IPS-NIHi7 (cell line): ENCODE results near the gene KDM3B.

Experiments
- DNase-seq: peaks from one replicate; pipeline ENCODE4 v3.0.0; 2012; ENCODE audit warnings: mixed read lengths; ENCODE audit errors: extremely low spot score

The KDM3B gene

DNA sequence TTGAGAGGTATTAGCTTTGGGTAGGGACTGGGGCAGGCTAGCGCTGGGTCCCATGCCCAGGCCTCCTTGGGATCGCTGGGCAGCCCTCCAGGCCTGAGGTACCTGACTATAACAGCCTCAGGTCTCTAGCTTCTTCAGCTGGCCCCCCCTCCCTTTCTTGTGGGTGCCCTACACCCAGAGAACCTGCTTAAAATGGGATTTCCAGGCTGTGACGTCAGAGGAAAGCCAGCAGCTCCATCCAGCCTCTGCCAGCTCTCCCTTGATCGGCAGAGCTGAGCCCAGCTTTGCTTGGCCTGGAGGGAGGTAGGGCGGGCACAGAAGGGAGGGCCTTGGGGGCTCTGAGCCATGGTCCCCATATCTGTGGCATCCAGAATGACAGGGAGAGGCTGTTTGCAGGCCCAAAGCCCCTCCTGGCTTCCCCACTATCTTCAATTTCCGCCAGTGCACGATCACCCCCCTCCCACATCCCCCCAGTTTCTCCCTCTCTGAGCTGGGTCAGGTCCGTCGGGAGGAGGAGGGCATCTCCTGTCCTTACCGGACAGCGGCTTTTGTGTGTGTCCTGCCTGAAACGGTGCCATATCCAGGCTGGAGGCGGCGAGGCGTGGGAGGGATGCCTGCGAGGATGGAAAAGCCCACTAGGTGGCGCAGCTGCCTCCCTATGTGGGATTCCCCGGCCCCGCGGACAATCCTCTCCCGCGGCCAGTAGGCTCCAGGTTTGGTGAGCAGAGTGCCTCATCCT lies 97.2 kb downstream of the KDM3B start:
- DNase-seq = peak; percentile 97

DNA sequence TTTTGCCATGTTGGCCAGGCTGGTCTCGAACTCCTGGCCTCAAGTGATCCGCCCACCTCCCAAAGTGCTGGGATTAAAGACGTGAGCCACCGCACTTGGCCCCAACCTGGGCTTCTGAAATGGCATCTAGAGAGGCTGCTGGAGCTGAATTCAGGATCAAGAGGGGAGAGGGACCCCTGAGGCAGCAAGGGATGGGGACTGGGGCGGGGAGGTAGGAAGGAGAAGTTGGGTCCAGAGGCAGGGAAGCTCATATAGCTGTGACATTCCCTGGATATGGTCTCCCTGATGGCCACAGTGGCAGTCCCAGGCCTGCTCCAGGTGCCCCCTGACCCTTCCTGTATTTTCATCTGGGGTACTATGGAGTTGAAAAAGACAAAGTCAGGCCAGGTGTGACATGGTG lies 98.5 kb downstream of the KDM3B start:
- no peak for DNase-seq

DNA sequence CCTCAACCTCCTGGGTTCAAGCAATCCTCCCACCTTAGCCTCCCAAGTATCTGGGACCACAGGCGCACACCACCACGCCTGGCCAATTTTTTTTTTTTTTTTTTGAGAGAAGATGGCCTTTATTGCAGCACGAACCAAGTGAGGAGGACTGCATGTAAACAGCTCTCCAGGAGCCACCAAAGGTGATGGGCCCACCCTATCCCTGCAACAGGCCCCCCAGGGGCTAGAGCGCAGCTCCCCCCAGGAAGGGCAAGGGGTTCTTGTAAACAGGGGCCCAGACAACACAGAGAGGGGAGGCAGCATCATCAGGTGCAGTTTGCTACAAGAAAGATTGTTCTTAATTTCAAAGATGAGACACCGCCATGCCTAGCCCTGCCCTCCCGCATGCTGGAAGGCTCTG lies 100.2 kb downstream of the KDM3B start:
- DNase-seq = no peak

DNA sequence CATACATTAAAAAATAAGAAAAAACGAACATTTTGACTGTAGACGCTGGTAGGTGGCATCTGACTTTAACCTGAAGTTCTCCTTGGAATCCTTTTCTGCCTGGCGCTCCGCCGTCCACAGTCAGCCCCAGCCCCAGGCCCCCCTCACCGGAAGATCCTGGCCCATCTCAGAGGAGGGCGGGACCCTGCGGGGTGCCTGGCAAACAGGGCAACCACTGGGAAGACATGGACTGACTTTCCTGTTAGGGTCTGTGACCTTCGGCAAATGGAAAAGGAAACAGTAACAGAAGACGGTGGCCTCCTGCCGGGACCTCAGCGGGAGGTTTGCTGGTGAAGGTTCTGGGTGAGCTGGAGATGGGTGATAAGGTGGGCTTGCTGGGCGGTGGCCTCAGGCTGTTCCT lies 101.1 kb downstream of the KDM3B start:
- DNase-seq = no peak

DNA sequence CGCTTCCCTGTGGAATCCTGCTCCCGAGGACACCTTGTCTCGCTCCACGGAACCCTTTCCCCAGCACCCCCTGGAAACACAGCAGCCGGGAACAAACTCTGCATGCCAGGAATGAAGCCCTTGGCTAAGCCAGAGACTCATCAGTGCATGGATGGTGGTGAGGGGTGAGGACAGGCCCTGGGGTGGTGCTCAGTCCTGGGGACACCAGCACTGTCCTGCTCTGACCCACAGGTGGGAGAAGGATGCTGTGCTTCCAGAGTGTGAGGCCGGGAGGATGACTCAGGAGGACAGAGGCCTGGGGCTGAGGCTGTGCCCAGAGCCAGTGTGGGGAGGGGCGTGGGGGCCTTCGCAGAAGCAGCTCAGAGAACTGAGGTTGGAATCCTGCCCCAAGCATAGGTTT lies 101.6 kb downstream of the KDM3B start:
- no peak for DNase-seq

DNA sequence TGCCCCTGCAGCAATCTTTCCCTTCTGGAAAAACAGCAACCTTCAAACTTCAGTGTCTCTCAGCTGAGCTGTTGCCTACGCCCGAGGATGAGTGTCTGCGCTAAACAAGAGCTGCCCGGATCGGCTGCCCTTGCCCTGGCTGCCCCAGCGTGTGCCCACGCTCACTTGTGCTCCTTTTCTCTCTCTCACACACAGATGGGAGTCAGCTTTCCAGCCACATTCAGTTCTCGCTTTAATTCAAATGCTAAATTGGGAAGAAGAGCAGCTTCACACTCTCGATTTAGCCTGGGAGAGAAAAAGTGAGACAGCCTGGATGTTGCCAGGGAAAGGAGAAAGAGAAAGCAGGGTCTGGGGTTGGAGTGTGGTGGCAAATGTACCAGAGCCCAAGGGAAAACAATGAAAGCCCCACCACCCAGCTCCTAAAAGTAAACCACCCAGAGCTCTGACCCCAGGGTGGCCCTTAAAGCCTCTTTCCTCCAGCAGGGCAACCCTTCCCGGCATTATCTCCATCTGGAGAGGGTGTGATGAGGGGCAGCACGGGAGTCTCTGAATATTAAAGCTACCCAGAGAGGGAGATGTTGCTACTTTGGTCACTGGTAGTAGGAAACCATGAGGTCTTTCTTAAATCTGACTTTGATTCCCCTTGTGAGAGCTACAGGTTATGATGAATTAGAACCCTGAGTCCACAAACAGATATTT lies 102.9 kb downstream of the KDM3B start:
- DNase-seq = no peak

DNA sequence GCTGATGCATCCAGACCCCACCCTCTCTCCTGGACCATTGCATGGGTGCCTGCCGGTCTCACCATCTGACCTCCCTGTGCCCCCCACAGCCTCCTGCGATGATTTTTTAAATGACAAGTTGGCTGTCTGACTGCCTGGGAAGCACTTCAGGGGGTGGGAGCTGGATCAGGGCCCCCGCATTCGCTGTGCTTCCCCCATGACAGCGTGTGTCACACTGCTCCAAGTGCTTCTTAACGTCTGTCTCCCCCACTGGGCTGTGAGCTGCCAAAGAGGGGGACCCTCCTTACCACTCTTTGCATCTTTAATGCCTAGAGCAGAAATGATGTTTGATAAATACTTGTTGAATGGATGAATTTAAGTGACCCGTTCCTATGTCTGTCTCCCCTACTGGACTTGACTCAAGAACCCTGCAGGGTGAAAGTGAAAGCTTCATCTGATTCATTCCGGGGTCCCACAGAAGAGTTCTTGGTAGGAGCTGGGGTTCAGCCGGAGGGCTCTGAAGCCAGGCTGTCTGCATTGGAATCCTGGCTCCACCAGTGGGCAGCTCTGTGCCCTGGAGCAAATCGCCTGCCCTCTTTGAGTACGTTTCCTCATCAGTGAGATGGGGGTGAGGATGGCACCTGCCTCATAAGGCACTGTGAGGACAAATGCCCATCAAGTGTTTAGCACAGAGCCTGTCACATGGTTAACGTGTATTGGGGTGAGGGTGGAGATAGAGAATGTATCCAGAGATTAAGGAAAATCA lies 105.2 kb downstream of the KDM3B start:
- DNase-seq = no peak

DNA sequence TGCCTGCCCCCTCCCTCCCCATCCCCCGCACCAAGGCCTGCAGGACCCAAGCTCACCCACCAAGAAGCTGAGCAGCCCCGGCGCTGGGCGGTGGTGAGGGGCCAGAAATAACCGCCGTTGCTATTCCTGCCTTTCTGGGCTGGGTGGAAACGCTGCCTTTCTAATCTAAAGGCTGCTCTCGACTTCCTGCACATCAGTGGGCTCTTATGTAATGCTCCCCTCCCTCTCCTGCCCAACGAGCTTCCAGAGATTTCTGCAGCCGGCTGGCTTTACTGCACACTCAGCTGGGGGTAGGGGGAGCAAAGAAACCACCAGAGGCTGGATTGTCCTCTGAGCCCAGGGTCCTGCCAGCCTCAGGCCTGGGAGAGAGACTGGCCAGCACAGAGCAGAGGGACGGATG lies 105.9 kb downstream of the KDM3B start:
- DNase-seq = no peak

DNA sequence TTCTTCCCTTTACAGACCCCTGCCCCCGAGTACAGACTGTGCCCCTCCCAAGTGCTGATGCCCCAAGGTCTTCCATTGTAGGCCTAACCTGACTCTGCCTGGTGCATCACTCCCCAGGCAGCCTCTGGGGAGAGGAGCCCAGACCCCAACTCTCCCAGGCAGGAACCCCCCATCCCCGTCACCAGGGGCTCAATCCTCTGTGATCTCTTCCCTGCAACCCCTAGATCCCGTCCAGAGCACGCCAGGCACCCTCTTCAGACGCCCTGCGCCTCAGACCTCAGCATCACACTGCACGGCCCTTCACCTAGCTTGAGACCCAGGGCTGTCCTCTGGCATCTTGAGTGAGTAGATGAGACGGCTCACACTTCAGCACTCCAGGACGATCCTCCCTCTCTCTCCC lies 106.4 kb downstream of the KDM3B start:
- DNase-seq = no peak

DNA sequence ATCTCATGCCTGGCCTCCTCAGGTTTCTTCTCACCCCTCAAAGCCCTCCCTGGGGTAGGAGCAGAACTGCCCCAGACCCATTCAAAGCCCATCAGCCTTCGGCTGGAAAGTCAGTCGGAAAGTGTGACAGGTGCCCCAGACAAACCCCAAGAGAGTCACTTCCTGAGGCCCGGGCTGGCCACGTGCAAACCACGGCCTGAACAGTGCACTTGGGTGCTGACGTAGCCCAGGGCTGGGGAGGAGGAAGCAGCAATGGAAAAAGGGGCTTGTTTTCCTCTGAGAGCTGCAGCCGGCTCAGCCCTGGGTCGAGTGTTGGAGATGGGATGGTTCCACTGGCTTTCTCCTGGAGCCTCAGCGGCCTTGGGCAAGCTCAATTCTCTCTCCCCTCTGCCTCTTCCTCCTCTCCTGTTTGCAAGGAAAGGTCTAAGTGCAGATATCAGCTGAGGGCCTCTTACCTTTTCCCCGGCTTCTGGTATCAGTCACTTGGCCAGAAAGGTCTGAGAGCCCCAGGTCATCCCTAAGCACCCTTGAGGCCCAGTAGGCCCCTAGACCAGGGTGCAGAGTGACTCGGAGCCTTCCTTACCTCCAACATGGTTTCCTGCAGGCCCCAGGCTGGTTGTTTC lies 106.9 kb downstream of the KDM3B start:
- DNase-seq = no peak

DNA sequence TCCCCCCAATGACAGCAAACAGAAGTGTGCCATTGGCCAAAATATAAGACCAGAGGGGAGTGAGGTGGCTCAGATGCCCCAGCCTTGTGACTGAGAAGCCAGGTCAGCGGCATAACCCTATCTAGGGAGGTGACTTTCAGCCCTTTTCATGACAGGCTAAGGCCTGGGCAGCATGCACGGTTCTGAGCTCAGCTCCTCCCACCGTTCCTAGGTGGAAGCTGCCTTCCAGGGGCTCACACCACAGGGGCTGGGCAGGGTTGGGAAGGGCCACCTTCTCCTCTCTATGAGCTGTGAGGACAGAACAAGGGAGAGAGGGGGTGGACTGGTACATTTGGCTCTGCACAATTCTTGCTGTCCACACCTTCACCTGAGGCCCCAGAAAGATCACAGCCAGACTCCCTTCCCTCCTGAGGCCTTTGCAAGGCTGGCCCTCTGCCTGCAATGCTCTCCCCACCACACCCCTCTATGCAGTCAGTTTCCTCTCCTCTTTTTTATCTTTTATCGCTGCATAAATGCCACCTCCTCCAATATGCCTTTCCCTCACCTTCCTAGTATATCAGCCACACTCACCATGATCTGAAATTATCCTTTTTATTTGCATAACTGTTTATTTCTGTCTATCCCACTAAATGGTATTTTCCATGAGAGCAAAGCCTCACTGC lies 107.7 kb downstream of the KDM3B start:
- DNase-seq = no peak

DNA sequence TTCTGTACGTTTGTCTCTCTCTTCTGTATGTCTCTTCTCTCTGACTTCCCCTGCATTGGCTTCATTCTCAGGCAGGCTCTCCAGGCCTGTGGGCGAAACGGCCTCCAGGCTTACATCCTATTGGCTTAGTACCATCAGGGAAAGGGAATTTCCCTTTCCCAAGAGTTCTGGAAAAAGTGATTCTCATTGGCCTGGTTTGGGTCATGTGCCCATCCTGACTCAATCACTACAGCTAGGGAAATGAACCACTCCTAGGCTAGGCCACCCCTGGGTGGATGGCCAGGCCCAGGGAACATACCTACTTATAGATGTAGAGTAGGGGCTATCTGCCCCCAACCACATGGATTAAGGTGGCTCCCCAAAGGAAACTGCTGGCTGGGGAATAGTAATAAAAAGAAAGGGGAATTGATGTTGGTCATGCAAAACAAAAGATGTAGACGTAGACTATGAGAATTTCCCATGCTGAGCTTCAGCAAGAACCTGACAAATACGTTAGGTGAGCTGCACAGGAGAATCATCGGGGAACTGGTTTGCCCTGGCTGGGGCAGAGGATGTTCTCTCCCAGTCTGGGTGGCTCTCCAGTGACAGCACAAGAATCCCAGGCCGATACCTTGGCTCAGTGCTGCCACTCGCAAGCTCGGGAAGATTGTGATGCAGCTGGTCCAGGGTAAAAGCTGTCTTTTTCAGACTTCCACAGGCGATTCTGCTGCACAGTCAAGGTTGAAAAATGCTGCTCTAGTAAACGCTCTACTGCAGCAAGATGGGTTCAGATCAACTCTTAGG lies 109.0 kb downstream of the KDM3B start:
- DNase-seq = no peak

DNA sequence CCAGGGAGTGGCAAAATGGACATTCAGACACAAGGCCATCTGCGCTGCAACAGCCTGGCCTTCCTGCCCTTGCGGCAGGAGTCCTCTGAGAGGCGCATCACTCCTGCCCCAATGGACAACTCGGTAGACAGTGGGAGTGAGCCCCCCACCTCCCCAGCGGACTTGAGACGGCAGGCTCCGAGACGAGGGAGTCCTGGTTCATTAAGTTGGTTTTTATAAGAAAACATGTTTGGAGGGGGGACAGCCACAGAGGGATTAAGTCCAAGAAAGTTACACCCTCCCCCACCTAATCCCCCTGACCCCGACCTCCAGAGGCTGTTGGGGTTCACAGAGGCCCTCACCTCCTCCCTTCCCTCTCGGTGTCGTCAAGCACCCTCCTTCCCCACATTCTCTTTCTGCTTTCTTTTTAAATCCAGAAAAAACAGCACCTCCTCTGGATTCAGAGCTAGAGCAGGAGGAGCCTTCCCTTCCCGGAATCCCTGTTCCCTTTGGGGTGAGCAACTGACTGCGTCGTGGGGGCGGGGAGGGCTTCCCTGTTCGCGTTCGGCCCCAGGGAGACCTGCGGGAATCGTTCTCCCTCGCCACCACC lies 111.0 kb downstream of the KDM3B start:
- peak; percentile 18 for DNase-seq

DNA sequence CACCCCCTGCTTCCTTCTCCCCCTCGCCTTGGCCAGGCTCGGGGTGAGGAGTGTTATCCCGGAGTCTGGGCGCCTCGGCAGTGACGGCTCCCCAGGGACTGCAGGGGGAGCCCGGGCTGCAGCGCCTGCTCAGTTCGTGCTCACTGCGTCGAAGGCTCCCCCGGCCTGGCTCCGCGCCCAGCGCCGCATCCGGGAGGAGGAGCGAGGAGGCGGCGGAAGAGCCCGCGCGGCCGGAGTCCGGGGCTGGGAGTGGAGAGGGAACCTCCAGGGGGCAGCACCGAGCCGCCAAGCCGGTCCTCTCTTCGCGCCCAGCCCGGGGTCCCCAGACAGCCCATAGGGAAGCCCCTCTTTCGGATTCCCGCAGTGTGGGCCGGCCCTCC lies 111.5 kb downstream of the KDM3B start:
- DNase-seq = peak; percentile 92

DNA sequence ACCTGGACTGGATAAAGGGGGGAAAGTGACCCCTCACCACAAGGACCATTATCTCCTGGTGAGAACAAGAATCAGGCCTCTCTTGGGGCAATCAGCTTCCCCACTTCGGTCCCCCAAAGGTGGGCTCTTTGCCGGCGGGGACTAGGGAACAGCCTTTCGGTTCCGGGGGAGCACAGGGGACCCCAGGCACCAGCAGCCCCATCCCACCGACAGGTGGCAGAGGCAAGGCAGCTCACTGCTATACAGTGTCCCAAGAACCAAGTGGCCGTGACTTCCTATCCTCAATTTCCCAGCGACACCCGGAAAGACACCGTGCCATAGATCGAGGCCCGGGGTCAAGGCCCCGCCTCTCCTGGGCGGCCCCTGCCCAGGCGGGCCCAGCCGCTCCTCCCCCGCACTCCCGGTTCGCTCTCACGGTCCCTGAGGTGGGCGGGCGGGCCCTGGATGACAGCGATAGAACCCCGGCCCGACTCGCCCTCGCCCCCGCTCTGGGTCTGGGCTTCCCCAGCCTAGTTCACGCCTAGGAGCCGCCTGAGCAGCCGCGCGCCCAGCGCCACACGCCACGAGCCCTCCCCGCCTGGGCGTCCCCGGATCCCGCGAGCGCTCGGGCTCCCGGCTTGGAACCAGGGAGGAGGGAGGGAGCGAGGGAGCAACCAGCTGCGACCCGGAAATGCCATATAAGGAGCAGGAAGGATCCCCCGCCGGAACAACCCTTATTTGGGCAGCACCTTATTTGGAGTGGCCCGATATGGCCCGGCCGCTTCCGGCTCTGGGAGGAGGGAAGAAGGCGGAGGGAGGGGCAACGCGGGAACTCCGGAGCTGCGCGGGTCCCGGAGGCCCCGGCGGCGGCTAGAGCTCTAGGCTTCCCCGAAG lies 112.1 kb downstream of the KDM3B start:
- DNase-seq = peak; percentile 89

DNA sequence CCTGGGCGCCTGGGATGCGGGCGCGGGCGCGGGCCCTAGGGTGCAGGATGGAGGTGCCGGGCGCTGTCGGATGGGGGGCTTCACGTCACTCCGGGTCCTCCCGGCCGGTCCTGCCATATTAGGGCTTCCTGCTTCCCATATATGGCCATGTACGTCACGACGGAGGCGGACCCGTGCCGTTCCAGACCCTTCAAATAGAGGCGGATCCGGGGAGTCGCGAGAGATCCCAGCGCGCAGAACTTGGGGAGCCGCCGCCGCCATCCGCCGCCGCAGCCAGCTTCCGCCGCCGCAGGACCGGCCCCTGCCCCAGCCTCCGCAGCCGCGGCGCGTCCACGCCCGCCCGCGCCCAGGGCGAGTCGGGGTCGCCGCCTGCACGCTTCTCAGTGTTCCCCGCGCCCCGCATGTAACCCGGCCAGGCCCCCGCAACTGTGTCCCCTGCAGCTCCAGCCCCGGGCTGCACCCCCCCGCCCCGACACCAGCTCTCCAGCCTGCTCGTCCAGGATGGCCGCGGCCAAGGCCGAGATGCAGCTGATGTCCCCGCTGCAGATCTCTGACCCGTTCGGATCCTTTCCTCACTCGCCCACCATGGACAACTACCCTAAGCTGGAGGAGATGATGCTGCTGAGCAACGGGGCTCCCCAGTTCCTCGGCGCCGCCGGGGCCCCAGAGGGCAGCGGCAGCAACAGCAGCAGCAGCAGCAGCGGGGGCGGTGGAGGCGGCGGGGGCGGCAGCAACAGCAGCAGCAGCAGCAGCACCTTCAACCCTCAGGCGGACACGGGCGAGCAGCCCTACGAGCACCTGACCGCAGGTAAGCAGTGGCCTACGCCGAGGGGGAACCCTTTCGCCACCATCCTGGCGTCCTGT lies 113.0 kb downstream of the KDM3B start, which contains the start of gene EGR1:
Gene EGR1 (plus strand): TSS at position 219 of the 864 bp plus-strand sequence. CDS start 283 bp downstream, at position 502.
- peak; percentile 82 for DNase-seq

DNA sequence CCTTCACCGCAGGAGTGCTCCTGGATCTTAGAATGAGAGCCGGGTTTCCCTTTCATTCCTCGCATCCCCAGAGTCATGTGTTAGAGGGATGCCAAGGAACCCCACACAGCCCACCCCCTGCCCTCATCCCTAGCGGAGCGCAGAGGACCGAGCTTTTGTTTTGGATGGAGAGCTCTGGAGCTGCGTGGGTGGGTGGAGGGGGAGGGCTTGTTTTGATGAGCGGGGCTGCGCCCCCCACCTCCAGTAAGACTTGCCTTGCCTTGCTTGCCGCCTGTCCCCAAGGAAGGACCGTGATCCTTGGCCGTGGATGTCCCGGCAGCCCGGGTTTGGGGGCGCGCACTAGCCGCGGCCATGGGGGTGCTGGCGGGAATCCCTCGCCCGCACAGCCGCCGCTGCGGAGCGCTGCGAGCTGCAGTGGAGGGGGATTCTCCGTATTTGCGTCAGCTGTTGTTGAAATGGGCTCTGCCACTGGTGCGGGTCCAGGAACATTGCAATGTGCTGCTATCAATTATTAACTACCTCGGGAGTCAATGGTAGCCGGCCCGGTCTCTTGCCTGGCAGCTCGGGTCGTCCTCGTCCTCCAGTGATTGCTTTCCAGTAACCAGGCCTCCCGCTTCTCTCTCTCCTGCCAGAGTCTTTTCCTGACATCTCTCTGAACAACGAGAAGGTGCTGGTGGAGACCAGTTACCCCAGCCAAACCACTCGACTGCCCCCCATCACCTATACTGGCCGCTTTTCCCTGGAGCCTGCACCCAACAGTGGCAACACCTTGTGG lies 113.8 kb downstream of the KDM3B start:
- DNase-seq = peak; percentile 14
